HepG2 (cell line): ENCODE results near the gene SAMD10. TPM values are rescaled to one million over a fixed set of nuclear protein-coding genes. Genes with fewer than 3 reads are reported as not detected.
A peak's percentile ranks its signal among the peaks of the same experiment; 100 is the strongest.

Experiments
- ATF7 ChIP-seq, 2 experiments: fragments of 450-650 bp in 1 of 2; sonication (generic) in 1 of 2; formaldehyde crosslinking in 1 of 2; IDR thresholded peaks; 2 replicates each; pipeline versions ENCODE4 v1.4.0 to v1.6.1; 2016 to 2020; ENCODE audit warnings: antibody characterized with exemption in 1 of 2, mild to moderate bottlenecking in 1 of 2, missing genetic modification reagents in 1 of 2
- ETV5 ChIP-seq: IDR thresholded peaks from 2 replicates; pipeline ENCODE4 v1.6.1; 2018; ENCODE audit warnings: missing biosample characterization, missing genetic modification reagents, inconsistent platforms, borderline replicate concordance
- GTF2F1 ChIP-seq: fragments of 150-350 bp; IDR thresholded peaks from 2 replicates; pipeline ENCODE4 v1.6.1; 2014; ENCODE audit warnings: low read length
- HNRNPLL ChIP-seq: fragments of 200-400 bp; formaldehyde crosslinking; IDR thresholded peaks from 2 replicates; pipeline ENCODE4 v1.6.1; 2017; ENCODE audit warnings: mild to moderate bottlenecking, low read depth, low read length; ENCODE audit not compliant: poor library complexity, severe bottlenecking
- MAZ ChIP-seq, 2 experiments: sonication (generic) in 1 of 2; formaldehyde crosslinking in 1 of 2; IDR thresholded peaks; 2 replicates each; pipeline versions ENCODE4 v1.5.0 to v1.6.1; 2012 to 2020; ENCODE audit warnings: low read depth in 2 of 2, mild to moderate bottlenecking in 2 of 2, borderline replicate concordance in 1 of 2, improper control_type of control experiment in 1 of 2, low read length in 1 of 2, missing genetic modification reagents in 1 of 2, moderate library complexity in 1 of 2
- MTF1 ChIP-seq: sonication (generic); formaldehyde crosslinking; IDR thresholded peaks from 2 replicates; pipeline ENCODE4 v1.5.0; 2020; ENCODE audit warnings: missing genetic modification reagents
- NFIB ChIP-seq: sonication (generic); formaldehyde crosslinking; IDR thresholded peaks from 2 replicates; pipeline ENCODE4 v1.9.0; 2021; ENCODE audit warnings: missing genetic modification reagents, mild to moderate bottlenecking, borderline replicate concordance
- SETDB1 ChIP-seq: sonication (generic); formaldehyde crosslinking; IDR thresholded peaks from 2 replicates; pipeline ENCODE4 v1.5.1; 2020; ENCODE audit warnings: missing genetic modification reagents, mild to moderate bottlenecking, borderline replicate concordance
- SMAD1 ChIP-seq: sonication (generic); formaldehyde crosslinking; IDR thresholded peaks from 2 replicates; pipeline ENCODE4 v1.4.0; 2020; ENCODE audit warnings: missing genetic modification reagents, low read depth, mild to moderate bottlenecking, borderline replicate concordance
- SMAD9 ChIP-seq: sonication (generic); formaldehyde crosslinking; IDR thresholded peaks from 2 replicates; pipeline ENCODE4 v1.5.1; 2020; ENCODE audit warnings: mild to moderate bottlenecking, missing genetic modification reagents
- TBX2 ChIP-seq: sonication (generic); formaldehyde crosslinking; IDR thresholded peaks from 2 replicates; pipeline ENCODE4 v1.5.0; 2020; ENCODE audit warnings: missing genetic modification reagents, mild to moderate bottlenecking, borderline replicate concordance
- ZNF724P ChIP-seq: sonication (generic); formaldehyde crosslinking; IDR thresholded peaks from 2 replicates; pipeline ENCODE4 v1.8.0; 2022; ENCODE audit warnings: missing genetic modification reagents, borderline replicate concordance
- ZSCAN12 ChIP-seq: sonication (generic); formaldehyde crosslinking; IDR thresholded peaks from 2 replicates; pipeline ENCODE4 v1.9.0; 2021; ENCODE audit warnings: mild to moderate bottlenecking, missing genetic modification reagents
- polyA plus RNA-seq, 8 experiments: library from polyadenylated mRNA; depleted of rRNA in 3 of 8; stranded (reverse) in 7 of 8; unstranded in 1 of 8; fragments of >200 nt; fragmentation: Illumina TruSeq in 4 of 8; extraction: Trizol in 4 of 8; gene quantifications; 2 replicates each; pipeline versions ENCODE4 v1.2.1 to v1.2.3, GENCODE V29; 2011 to 2016; ENCODE audit warnings: low read depth in 4 of 8, missing spikeins in 1 of 8, mixed read lengths in 1 of 8; ENCODE audit not compliant: insufficient read depth in 1 of 8
- total RNA-seq, 5 experiments: library from RNA; depleted of rRNA; stranded (reverse); fragments of >200 nt; fragmentation: Illumina TruSeq; extraction: Trizol; gene quantifications; 2 replicates each; pipeline ENCODE4 v1.2.3, GENCODE V29; 2016; ENCODE audit warnings: low read depth in 1 of 5
- TF ChIP-seq, protein P1 (sequence below): sonication (generic); formaldehyde crosslinking; IDR thresholded peaks from 2 replicates; pipeline ENCODE4 v1.4.0; 2020; ENCODE audit warnings: missing genetic modification reagents, borderline replicate concordance
- TF ChIP-seq, protein P2 (sequence below): sonication (generic); formaldehyde crosslinking; IDR thresholded peaks from 2 replicates; pipeline ENCODE4 v1.8.0; 2022; ENCODE audit warnings: low read depth, missing genetic modification reagents
- TF ChIP-seq, protein P3 (sequence below): sonication (generic); formaldehyde crosslinking; IDR thresholded peaks from 2 replicates; pipeline ENCODE4 v1.4.0; 2020; ENCODE audit warnings: missing genetic modification reagents
- TF ChIP-seq, protein P4 (sequence below), 2 experiments: sonication (generic) in 1 of 2; formaldehyde crosslinking in 1 of 2; IDR thresholded peaks; 2 replicates each; pipeline versions ENCODE4 v1.5.1 to v1.6.1; 2011 to 2020; ENCODE audit warnings: borderline replicate concordance in 1 of 2, low read depth in 1 of 2, low read length in 1 of 2, mild to moderate bottlenecking in 1 of 2, missing genetic modification reagents in 1 of 2, moderate library complexity in 1 of 2

The SAMD10 gene
- total and polyA plus RNA-seq, 2 of the 13 experiments (the other 11 are each of a cell fraction or from before 2014, with no cell fraction given), result 6.1 to 11.0 TPM

DNA sequence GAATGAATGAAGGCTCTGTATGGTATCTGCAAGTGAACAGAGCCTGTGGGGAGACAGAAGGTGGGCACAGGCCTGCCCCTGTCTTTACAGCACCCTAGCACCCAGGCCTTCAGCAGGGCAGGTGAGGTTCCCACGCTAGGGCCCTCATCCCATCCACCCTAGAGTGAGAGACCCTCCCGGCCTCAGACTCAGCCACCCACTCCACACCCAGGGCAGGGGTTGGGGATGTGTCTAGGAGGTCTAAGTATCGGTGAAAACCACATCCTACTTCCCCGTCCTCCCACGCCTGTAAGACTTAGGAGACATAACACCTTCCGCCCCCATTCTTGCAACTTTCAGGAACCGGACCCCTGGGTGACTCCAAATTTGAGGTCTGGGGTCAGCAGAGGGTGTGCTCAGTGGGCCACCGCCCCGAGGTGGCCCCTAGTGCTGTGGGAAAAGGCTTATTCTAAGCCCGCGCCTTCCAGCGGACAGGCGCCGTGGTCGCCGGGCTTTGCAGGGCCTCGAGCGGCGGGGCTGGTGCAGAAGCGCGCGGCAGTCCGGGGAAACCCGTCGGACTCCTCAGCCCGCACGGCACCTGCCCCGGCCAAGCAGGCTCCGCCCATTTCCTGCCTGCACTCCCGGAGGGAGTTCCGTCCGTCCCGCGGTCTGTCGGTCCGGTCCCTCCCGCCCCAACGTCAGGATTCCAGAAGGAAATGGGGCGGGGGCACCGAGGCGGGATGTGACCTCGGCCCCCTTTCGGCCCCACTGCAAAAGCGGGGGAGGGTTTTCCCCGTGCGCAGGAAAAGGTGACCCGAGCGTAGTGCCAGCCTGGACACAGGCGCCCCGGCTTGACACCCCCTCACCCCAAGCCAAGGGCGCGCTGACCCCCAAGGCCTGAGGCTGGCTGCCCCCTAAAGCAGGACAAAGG is 868 bp downstream of the SAMD10 start (continued):
- TF ChIP-seq, protein P1, sequence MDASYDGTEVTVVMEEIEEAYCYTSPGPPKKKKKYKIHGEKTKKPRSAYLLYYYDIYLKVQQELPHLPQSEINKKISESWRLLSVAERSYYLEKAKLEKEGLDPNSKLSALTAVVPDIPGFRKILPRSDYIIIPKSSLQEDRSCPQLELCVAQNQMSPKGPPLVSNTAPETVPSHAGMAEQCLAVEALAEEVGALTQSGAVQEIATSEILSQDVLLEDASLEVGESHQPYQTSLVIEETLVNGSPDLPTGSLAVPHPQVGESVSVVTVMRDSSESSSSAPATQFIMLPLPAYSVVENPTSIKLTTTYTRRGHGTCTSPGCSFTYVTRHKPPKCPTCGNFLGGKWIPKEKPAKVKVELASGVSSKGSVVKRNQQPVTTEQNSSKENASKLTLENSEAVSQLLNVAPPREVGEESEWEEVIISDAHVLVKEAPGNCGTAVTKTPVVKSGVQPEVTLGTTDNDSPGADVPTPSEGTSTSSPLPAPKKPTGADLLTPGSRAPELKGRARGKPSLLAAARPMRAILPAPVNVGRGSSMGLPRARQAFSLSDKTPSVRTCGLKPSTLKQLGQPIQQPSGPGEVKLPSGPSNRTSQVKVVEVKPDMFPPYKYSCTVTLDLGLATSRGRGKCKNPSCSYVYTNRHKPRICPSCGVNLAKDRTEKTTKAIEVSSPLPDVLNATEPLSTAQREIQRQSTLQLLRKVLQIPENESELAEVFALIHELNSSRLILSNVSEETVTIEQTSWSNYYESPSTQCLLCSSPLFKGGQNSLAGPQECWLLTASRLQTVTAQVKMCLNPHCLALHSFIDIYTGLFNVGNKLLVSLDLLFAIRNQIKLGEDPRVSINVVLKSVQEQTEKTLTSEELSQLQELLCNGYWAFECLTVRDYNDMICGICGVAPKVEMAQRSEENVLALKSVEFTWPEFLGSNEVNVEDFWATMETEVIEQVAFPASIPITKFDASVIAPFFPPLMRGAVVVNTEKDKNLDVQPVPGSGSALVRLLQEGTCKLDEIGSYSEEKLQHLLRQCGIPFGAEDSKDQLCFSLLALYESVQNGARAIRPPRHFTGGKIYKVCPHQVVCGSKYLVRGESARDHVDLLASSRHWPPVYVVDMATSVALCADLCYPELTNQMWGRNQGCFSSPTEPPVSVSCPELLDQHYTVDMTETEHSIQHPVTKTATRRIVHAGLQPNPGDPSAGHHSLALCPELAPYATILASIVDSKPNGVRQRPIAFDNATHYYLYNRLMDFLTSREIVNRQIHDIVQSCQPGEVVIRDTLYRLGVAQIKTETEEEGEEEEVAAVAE, result peak; percentile 86
- TF ChIP-seq SMAD1, result no peak
- peak; percentile 93 for TF ChIP-seq ZNF724P (CRISPR knock-in tag)
- peak; percentile 92 for TF ChIP-seq TBX2
- TF ChIP-seq, protein P2, sequence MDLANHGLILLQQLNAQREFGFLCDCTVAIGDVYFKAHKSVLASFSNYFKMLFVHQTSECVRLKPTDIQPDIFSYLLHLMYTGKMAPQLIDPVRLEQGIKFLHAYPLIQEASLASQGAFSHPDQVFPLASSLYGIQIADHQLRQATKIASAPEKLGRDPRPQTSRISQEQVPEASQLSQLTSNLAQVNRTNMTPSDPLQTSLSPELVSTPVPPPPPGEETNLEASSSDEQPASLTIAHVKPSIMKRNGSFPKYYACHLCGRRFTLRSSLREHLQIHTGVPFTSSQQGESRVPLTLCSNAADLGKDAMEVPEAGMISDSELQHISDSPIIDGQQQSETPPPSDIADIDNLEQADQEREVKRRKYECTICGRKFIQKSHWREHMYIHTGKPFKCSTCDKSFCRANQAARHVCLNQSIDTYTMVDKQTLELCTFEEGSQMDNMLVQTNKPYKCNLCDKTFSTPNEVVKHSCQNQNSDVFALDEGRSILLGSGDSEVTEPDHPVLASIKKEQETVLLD (CRISPR knock-in tag), result peak; percentile 98
- no peak for TF ChIP-seq GTF2F1
- peak; percentile 78; the same call in 1 of the 2 replicates for TF ChIP-seq MTF1
- TF ChIP-seq NFIB (CRISPR knock-in tag), result no peak
- TF ChIP-seq ATF7 (IDR thresholded peaks at IDR 0.05), result no peak
- no peak; the same call in 1 of the 2 replicates for TF ChIP-seq ATF7 (CRISPR knock-in tag; IDR thresholded peaks at IDR 0.05)
- TF ChIP-seq SMAD9 (CRISPR knock-in tag), result peak; percentile 55; the same call in 1 of the 2 replicates
- peak; percentile 85 for TF ChIP-seq ZSCAN12 (CRISPR knock-in tag)
- TF ChIP-seq, protein P3, sequence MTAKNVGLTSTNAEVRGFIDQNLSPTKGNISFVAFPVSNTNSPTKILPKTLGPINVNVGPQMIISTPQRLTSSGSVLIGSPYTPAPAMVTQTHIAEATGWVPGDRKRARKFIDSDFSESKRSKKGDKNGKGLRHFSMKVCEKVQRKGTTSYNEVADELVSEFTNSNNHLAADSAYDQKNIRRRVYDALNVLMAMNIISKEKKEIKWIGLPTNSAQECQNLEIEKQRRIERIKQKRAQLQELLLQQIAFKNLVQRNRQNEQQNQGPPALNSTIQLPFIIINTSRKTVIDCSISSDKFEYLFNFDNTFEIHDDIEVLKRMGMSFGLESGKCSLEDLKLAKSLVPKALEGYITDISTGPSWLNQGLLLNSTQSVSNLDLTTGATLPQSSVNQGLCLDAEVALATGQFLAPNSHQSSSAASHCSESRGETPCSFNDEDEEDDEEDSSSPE (CRISPR knock-in tag), result peak; percentile 92
- TF ChIP-seq, protein P4, sequence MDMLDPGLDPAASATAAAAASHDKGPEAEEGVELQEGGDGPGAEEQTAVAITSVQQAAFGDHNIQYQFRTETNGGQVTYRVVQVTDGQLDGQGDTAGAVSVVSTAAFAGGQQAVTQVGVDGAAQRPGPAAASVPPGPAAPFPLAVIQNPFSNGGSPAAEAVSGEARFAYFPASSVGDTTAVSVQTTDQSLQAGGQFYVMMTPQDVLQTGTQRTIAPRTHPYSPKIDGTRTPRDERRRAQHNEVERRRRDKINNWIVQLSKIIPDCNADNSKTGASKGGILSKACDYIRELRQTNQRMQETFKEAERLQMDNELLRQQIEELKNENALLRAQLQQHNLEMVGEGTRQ (IDR thresholded peaks at IDR 0.05; ENCODE audit: low read depth, low read length), result no peak
- TF ChIP-seq, protein P4 (CRISPR knock-in tag; IDR thresholded peaks at IDR 0.05; ENCODE audit: borderline replicate concordance), result no peak; the same call in 1 of the 2 replicates
- TF ChIP-seq HNRNPLL, result peak; percentile 90
- no peak for TF ChIP-seq MAZ (IDR thresholded peaks at IDR 0.05; ENCODE audit: borderline replicate concordance, low read depth, low read length)
- TF ChIP-seq MAZ (CRISPR knock-in tag; IDR thresholded peaks at IDR 0.05; ENCODE audit: low read depth), result peak; percentile 92
- peak; percentile 96 for TF ChIP-seq ETV5
- TF ChIP-seq SETDB1, result no peak
